ENCODE data around the gene SEMA4F. TPM values are rescaled to one million over a fixed set of nuclear protein-coding genes. Genes with fewer than 3 reads are reported as not detected.

SEMA4F gene
- total and polyA plus RNA-seq, 3 experiments from 2014 or later: 7.8 to 8.5 (median 8.3) TPM

DNA sequence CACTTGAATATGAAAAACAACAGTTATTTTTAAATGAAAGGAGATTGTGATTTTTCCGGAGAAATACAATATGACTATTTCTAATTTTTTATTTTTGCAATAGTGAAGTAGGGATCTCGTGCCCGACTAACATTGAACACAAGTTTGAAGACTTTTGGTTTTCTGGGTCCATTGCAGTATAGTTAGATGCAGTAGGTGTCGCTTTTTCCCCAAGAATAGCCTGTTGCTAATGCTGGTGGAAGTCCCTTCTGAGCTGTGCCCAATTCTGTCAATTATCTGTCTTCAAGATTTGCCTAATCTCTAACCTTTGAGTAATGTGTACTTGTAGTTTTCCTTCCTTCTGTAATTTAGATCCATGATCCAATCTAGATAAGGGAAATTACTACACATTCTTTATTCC, 36.5 kb downstream of the SEMA4F start:
- Histone ChIP-seq H3K9me3 (ENCODE audit: low read length) (no peaks in the 10 kb centered on the region), H3K27me3 (ENCODE audit: insufficient read depth, low read length, poor library complexity, severe bottlenecking) (no peaks in the 10 kb centered on the region), H3K27ac (ENCODE audit: low read depth, low read length) (no peak overlapping the region), H3K36me3 (ENCODE audit: insufficient read depth, low read length) (no peaks in the 10 kb centered on the region), H3K4me1 (ENCODE audit: insufficient read depth, low read length) (no peaks in the 10 kb centered on the region), H3K4me3 (ENCODE audit: low read length) (no peak overlapping the region)
- CTCF ChIA-PET: interaction anchor here (0.7 to 1.6 kb wide), 3 partner anchors 22 to 186 kb away, joined by 3 to 11 read pairs (median 4); no protein-coding TSS in a partner anchor
- no peak overlapping the region for H3K4me3 Mint-ChIP-seq
- no peaks in the 10 kb centered on the region for H3K9me3 Mint-ChIP-seq
- peak in 1 of 5 donors; percentile 26 for DNase-seq
- no peak overlapping the region for H3K27ac Mint-ChIP-seq
- no peaks in the 10 kb centered on the region for H3K4me1 Mint-ChIP-seq
- peaks cover 0 to 15% (median 6%) of the 10 kb centered on the region in 3 donors for H3K36me3 Mint-ChIP-seq
- peaks cover 2 to 5% of the 10 kb centered on the region in 2 donors for H3K27me3 Mint-ChIP-seq
- POLR2A ChIA-PET: no interaction called here

DNA sequence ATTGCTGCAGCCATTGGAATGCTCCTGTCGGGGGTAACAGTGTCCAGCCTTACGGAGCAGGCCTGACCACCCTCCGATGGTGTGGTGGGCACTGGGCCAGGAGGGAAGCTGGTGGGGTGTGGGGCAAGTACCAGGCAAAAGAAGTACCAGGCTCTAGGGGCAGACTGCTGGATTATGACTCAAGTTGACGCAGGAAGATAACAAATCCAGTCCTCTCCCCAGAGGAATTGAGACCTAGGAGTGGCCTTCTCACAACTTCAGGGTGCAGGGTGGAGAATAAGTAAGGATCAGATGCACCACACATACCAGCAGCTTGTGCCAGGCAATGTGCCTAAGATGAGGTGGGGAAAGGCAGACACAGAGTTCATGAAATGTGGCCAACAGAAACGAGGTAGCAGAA, 37.9 kb downstream of the SEMA4F start:
- no peak overlapping the region for H3K4me3 Mint-ChIP-seq
- H3K4me3 ChIP-seq (ENCODE audit: low read length): no peak overlapping the region
- ChIA-PET CTCF (interaction anchor here (0.8 to 1.4 kb wide), 4 partner anchors 23 to 183 kb away, joined by 3 to 4 read pairs (median 3); no protein-coding TSS in a partner anchor), POLR2A (no interaction called here)
- no peaks in the 10 kb centered on the region for H3K27me3 ChIP-seq (ENCODE audit: insufficient read depth, low read length, poor library complexity, severe bottlenecking)
- H3K27me3 Mint-ChIP-seq: peaks cover 2 to 5% of the 10 kb centered on the region in 2 donors
- H3K4me1 ChIP-seq (ENCODE audit: insufficient read depth, low read length): no peaks in the 10 kb centered on the region
- DNase-seq: no peak
- H3K36me3 Mint-ChIP-seq: peaks cover 0 to 14% (median 7%) of the 10 kb centered on the region in 3 donors
- no peaks in the 10 kb centered on the region for H3K9me3 ChIP-seq (ENCODE audit: low read length)
- H3K27ac ChIP-seq (ENCODE audit: low read depth, low read length): no peak overlapping the region
- H3K36me3 ChIP-seq (ENCODE audit: insufficient read depth, low read length): no peaks in the 10 kb centered on the region
- H3K27ac Mint-ChIP-seq: peak overlapping the region in 1 of 8 donors; percentile 36
- H3K9me3 Mint-ChIP-seq: no peaks in the 10 kb centered on the region
- H3K4me1 Mint-ChIP-seq: no peaks in the 10 kb centered on the region

DNA sequence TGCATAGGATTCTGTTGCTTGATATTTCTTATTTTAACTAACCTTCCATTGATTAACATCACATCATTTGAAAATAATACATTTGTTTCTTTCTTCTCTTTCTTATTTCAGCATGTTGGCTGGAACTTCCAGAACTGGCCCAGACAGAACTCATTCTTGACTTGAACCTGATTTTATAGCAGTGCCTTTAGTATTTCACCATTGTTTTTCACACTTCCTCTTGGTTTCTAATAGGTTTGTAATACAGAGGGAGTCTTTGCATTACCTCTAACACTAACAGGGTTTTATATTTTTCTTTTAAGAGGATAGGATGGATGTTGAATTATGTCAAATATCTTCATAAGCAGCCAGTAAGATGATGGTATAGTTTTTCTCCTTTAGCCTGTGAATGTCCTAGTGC, 39.2 kb downstream of the SEMA4F start:
- Mint-ChIP-seq H3K27me3 (peaks cover 2 to 5% of the 10 kb centered on the region in 2 donors), H3K4me1 (no peaks in the 10 kb centered on the region), H3K4me3 (no peak overlapping the region), H3K36me3 (peaks cover 0 to 11% (median 7%) of the 10 kb centered on the region in 3 donors), H3K9me3 (no peaks in the 10 kb centered on the region), H3K27ac (no peak overlapping the region)
- Histone ChIP-seq H3K36me3 (ENCODE audit: insufficient read depth, low read length) (no peaks in the 10 kb centered on the region), H3K4me3 (ENCODE audit: low read length) (no peak overlapping the region), H3K27ac (ENCODE audit: low read depth, low read length) (no peak overlapping the region), H3K9me3 (ENCODE audit: low read length) (no peaks in the 10 kb centered on the region), H3K4me1 (ENCODE audit: insufficient read depth, low read length) (no peaks in the 10 kb centered on the region), H3K27me3 (ENCODE audit: insufficient read depth, low read length, poor library complexity, severe bottlenecking) (no peaks in the 10 kb centered on the region)
- CTCF ChIA-PET: no interaction called here
- POLR2A ChIA-PET: no interaction called here
- DNase-seq: no peak

DNA sequence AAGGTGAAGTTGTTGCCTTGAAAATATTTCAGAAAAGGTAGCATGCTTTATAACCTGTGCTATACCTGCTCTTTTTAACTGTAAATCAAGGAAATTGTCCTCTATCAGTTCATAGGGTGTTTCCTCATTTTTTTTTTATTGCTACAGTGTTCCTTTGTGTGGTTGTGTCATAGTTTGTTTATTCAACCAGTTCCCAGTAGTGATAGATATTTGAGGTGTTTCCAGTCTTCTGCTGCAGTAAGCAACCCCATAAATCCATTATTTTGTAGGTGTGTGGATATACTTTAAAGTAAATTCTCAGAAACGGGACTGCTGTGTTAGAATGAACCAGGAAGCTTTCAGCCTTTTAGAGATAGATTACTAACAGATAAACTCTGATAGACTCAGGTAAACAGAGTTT, 39.6 kb downstream of the SEMA4F start:
- no peaks in the 10 kb centered on the region for H3K27me3 ChIP-seq (ENCODE audit: insufficient read depth, low read length, poor library complexity, severe bottlenecking)
- no peak overlapping the region for H3K27ac Mint-ChIP-seq
- no peaks in the 10 kb centered on the region for H3K36me3 ChIP-seq (ENCODE audit: insufficient read depth, low read length)
- no peak for DNase-seq
- H3K27me3 Mint-ChIP-seq: peaks cover 2 to 5% of the 10 kb centered on the region in 2 donors
- no peak overlapping the region for H3K27ac ChIP-seq (ENCODE audit: low read depth, low read length)
- H3K4me1 ChIP-seq (ENCODE audit: insufficient read depth, low read length): no peaks in the 10 kb centered on the region
- no peaks in the 10 kb centered on the region for H3K9me3 ChIP-seq (ENCODE audit: low read length)
- no peak overlapping the region for H3K4me3 ChIP-seq (ENCODE audit: low read length)
- no peaks in the 10 kb centered on the region for H3K4me1 Mint-ChIP-seq
- H3K36me3 Mint-ChIP-seq: peaks cover 0 to 11% (median 7%) of the 10 kb centered on the region in 3 donors
- no peaks in the 10 kb centered on the region for H3K9me3 Mint-ChIP-seq
- ChIA-PET POLR2A (no interaction called here), CTCF (no interaction called here)
- no peak overlapping the region for H3K4me3 Mint-ChIP-seq

DNA sequence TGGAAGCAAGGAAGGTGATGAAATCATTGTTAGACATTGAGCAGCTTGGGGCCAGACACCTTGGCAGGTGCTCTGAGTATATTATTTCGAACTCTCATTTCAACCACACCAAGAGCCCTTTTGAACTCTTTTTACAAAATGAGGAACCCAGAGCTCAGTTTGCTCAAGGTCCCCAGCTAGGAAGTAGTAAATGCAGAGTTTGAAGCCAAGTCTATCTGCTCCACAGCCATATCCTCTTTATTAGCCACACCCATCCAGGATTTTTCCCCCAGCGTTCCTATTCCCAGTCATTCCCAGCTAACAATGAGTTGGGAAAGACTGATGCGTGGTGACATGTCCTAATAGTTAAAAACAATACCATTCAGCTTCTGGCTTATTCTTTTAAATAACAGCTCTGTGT, 40.2 kb downstream of the SEMA4F start:
- Mint-ChIP-seq H3K36me3 (peaks cover 0 to 11% (median 7%) of the 10 kb centered on the region in 3 donors), H3K4me1 (no peaks in the 10 kb centered on the region), H3K27me3 (peaks cover 2 to 5% of the 10 kb centered on the region in 2 donors), H3K9me3 (no peaks in the 10 kb centered on the region), H3K4me3 (no peak overlapping the region), H3K27ac (no peak overlapping the region)
- Histone ChIP-seq H3K9me3 (ENCODE audit: low read length) (no peaks in the 10 kb centered on the region), H3K4me3 (ENCODE audit: low read length) (no peak overlapping the region), H3K27ac (ENCODE audit: low read depth, low read length) (no peak overlapping the region), H3K27me3 (ENCODE audit: insufficient read depth, low read length, poor library complexity, severe bottlenecking) (no peaks in the 10 kb centered on the region), H3K4me1 (ENCODE audit: insufficient read depth, low read length) (no peaks in the 10 kb centered on the region), H3K36me3 (ENCODE audit: insufficient read depth, low read length) (no peaks in the 10 kb centered on the region)
- ChIA-PET CTCF (no interaction called here), POLR2A (no interaction called here)
- no peak for DNase-seq

DNA sequence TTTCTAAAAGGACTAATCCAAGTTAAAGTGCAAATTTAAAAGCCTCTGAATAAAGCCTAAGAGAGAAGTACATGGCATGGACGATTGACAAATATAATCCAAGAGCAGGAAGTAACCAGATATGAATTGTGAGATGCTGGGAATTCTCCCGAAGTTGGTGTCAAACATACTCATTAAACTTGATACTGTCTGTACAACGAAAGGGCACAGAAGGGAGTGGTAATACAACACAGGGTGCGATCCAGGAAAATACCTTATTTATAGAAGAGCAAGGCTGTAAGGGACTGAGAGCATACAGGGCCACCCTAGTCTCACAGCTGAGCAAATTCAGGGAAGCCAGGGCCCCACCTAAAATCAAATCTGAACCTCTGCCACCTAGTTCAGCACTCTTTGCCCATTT, 41.6 kb downstream of the SEMA4F start:
- no peaks in the 10 kb centered on the region for H3K36me3 ChIP-seq (ENCODE audit: insufficient read depth, low read length)
- Mint-ChIP-seq H3K4me3 (no peak overlapping the region), H3K9me3 (no peaks in the 10 kb centered on the region), H3K27ac (no peak overlapping the region), H3K27me3 (peaks cover 0 to 5% of the 10 kb centered on the region in 2 donors), H3K36me3 (peaks cover 0 to 16% (median 7%) of the 10 kb centered on the region in 3 donors), H3K4me1 (no peaks in the 10 kb centered on the region)
- CTCF ChIA-PET: interaction anchor here (0.7 kb wide), 1 partner anchor 31 kb away, joined by 3 read pairs; no protein-coding TSS in a partner anchor
- no peaks in the 10 kb centered on the region for H3K9me3 ChIP-seq (ENCODE audit: low read length)
- H3K4me3 ChIP-seq (ENCODE audit: low read length): no peak overlapping the region
- no peaks in the 10 kb centered on the region for H3K4me1 ChIP-seq (ENCODE audit: insufficient read depth, low read length)
- POLR2A ChIA-PET: interaction anchor here (0.7 kb wide), 1 partner anchor 11 kb away, joined by 4 read pairs; no protein-coding TSS in a partner anchor
- no peak overlapping the region for H3K27ac ChIP-seq (ENCODE audit: low read depth, low read length)
- no peaks in the 10 kb centered on the region for H3K27me3 ChIP-seq (ENCODE audit: insufficient read depth, low read length, poor library complexity, severe bottlenecking)
- no peak for DNase-seq

DNA sequence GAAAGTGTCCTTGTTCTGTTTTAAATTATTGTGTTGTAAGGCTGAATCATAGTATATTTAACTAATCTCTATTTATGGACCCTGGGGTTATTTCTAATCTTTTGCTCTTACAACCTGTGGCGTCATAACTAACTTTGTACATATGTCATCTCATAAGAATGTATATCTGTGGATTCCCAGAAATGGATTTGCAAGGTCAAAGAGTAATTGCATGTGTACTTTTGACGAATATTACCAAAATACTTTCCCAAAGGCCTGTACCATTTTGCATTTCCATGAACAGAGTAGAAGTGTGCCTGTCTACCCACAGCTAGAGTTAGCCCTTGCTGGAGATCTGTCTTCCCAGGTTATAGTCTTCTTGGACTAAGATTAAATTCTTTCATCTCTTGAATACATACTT, 42.8 kb downstream of the SEMA4F start:
- no peak for DNase-seq
- CTCF ChIA-PET: no interaction called here
- no peak overlapping the region for H3K27ac ChIP-seq (ENCODE audit: low read depth, low read length)
- Mint-ChIP-seq H3K36me3 (peaks cover 1 to 24% (median 7%) of the 10 kb centered on the region in 3 donors), H3K4me1 (no peaks in the 10 kb centered on the region), H3K27me3 (peaks cover 2 to 3% of the 10 kb centered on the region in 2 donors), H3K9me3 (no peaks in the 10 kb centered on the region), H3K27ac (no peak overlapping the region), H3K4me3 (no peak overlapping the region)
- no peak overlapping the region for H3K4me3 ChIP-seq (ENCODE audit: low read length)
- H3K36me3 ChIP-seq (ENCODE audit: insufficient read depth, low read length): no peaks in the 10 kb centered on the region
- no peaks in the 10 kb centered on the region for H3K9me3 ChIP-seq (ENCODE audit: low read length)
- POLR2A ChIA-PET: no interaction called here
- no peaks in the 10 kb centered on the region for H3K4me1 ChIP-seq (ENCODE audit: insufficient read depth, low read length)
- no peaks in the 10 kb centered on the region for H3K27me3 ChIP-seq (ENCODE audit: insufficient read depth, low read length, poor library complexity, severe bottlenecking)

DNA sequence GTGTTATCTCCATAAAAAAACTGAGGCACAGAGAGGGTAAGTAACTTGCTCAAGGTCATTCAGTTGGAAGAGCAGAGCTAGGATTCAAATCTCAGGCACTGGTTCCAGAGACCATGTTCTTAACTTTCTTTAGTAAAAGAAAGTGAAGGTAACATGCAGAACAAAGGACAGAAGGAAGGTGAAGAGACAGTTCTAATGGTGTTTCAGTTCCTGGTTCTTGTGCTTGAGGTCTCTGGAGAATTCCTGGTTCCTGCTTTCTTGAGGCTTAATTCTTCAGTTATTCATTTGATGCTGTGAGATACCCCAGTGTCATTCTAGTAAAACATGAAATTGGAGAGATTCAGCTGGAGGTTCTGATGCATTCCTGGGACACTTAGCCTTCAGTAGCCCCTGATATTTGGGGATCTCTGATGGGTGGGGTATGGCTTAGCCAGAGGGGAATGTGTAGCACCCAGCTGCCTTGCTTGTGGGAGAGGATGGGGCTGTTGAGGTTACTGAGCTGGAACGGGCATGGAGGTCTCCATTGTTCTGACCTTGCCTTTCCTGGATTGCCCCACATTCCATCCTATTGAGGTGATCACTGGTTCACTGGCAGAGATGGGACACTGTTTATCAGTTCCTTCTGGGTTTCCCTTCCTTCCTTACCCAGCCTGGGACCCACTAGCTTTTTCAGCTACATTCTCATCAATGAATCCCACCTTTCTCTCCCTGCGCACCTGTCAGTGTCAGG, 46.8 kb downstream of the SEMA4F start:
- Histone ChIP-seq H3K27me3 (ENCODE audit: insufficient read depth, low read length, poor library complexity, severe bottlenecking) (no peaks in the 10 kb centered on the region), H3K27ac (ENCODE audit: low read depth, low read length) (no peak overlapping the region), H3K4me1 (ENCODE audit: insufficient read depth, low read length) (no peaks in the 10 kb centered on the region), H3K9me3 (ENCODE audit: low read length) (no peaks in the 10 kb centered on the region), H3K4me3 (ENCODE audit: low read length) (no peak overlapping the region), H3K36me3 (ENCODE audit: insufficient read depth, low read length) (no peaks in the 10 kb centered on the region)
- H3K4me3 Mint-ChIP-seq: no peak overlapping the region
- no peak for DNase-seq
- H3K4me1 Mint-ChIP-seq: no peaks in the 10 kb centered on the region
- peaks cover 0 to 2% of the 10 kb centered on the region in 2 donors for H3K27me3 Mint-ChIP-seq
- H3K9me3 Mint-ChIP-seq: no peaks in the 10 kb centered on the region
- H3K27ac Mint-ChIP-seq: no peak overlapping the region
- ChIA-PET CTCF (interaction anchor here (0.9 to 5.2 kb wide), 2 partner anchors 12 to 13 kb away, joined by 3 to 28 read pairs; no protein-coding TSS in a partner anchor), POLR2A (no interaction called here)
- peaks cover 0 to 24% (median 3%) of the 10 kb centered on the region in 3 donors for H3K36me3 Mint-ChIP-seq
